SU-DHL-6 (cell line): Measurements from ENCODE around the gene DNAI2.

Experiments used
- H2AFZ ChIP-seq: fragments of 200-600 bp; sonication (generic); 2 replicates; pipeline ENCODE4 v1.6.1; 2014; ENCODE audit warnings: low read depth, mild to moderate bottlenecking, moderate library complexity, mixed read lengths, antibody characterized with exemption, low read length; ENCODE audit not compliant: severe bottlenecking
- H3F3A ChIP-seq: fragments of 200-600 bp; shearing (Covaris generic); 2 replicates; pipeline ENCODE4 v1.6.0; 2016; ENCODE audit warnings: antibody characterized with exemption, mild to moderate bottlenecking; ENCODE audit not compliant: insufficient read depth
- H3K27ac ChIP-seq: fragments of 200-600 bp; sonication (generic); 2 replicates; pipeline ENCODE4 v1.5.1; 2016; ENCODE audit warnings: low read depth, mild to moderate bottlenecking, low read length, moderate library complexity, mixed read lengths
- H3K27me3 ChIP-seq: fragments of 200-600 bp; sonication (generic), shearing (Covaris generic); 2 replicates; pipeline ENCODE4 v1.6.0; 2014; ENCODE audit warnings: mild to moderate bottlenecking, low read length
- H3K36me3 ChIP-seq: fragments of 200-600 bp; sonication (generic); 2 replicates; pipeline ENCODE4 v1.6.1; 2014; ENCODE audit warnings: mild to moderate bottlenecking, low read length, mixed read lengths
- H3K4me2 ChIP-seq: fragments of 300-600, 200-600 bp; shearing (Covaris generic), sonication (generic); 2 replicates; pipeline ENCODE4 v1.6.0; 2014; ENCODE audit warnings: low read length, low read depth, mild to moderate bottlenecking; ENCODE audit not compliant: poor library complexity, severe bottlenecking
- H3K4me3 ChIP-seq: fragments of 200-600 bp; sonication (generic); 2 replicates; pipeline ENCODE4 v1.5.1; 2014; ENCODE audit warnings: antibody characterized with exemption, low read length, mild to moderate bottlenecking, mixed read lengths; ENCODE audit not compliant: insufficient read depth, poor library complexity, severe bottlenecking
- H3K79me2 ChIP-seq: fragments of 200-600 bp; sonication (generic); 2 replicates; pipeline ENCODE4 v1.6.1; 2014; ENCODE audit warnings: mild to moderate bottlenecking, low read length, moderate library complexity; ENCODE audit not compliant: insufficient read depth
- H3K9ac ChIP-seq: fragments of 200-600 bp; sonication (generic); 2 replicates; pipeline ENCODE4 v1.7.0; 2014; ENCODE audit warnings: mild to moderate bottlenecking, low read length
- H3K9me2 ChIP-seq: fragments of 200-600 bp; sonication (generic); replicated peaks from 2 replicates; pipeline ENCODE4 v1.6.1; 2014; ENCODE audit warnings: low read length; ENCODE audit not compliant: insufficient read depth
- H3K9me3 ChIP-seq: fragments of 200-600 bp; sonication (generic); 2 replicates; pipeline ENCODE4 v1.6.1; 2014; ENCODE audit warnings: low read length, mixed read lengths; ENCODE audit not compliant: insufficient read depth
- H4K20me1 ChIP-seq: fragments of 200-600 bp; sonication (generic); 2 replicates; pipeline ENCODE4 v1.6.1; 2014; ENCODE audit warnings: low read depth, mild to moderate bottlenecking, antibody characterized with exemption, low read length, moderate library complexity, mixed read lengths
- CTCF ChIP-seq: fragments of 200-600 bp; sonication (generic); IDR thresholded peaks from one replicate; pipeline ENCODE4 v1.5.1; 2017; ENCODE audit warnings: antibody characterized with exemption, mild to moderate bottlenecking, low read length, moderate library complexity; ENCODE audit not compliant: insufficient read depth, poor library complexity, severe bottlenecking
- EZH2phosphoT487 ChIP-seq: fragments of 200-600 bp; sonication (generic), shearing (Covaris generic); conservative IDR thresholded peaks from 2 replicates; pipeline ENCODE4 v1.6.1; 2018; ENCODE audit warnings: mild to moderate bottlenecking, antibody characterized with exemption, low read length, moderate library complexity, mixed read lengths

The DNAI2 gene

GRCh38 chr17:74253036-74253435, 21.0 kb upstream of the DNAI2 start:
- Histone ChIP-seq H3K9me3 (no peaks in the 10 kb centered on the region), H4K20me1 (no peaks in the 10 kb centered on the region), H3K27me3 (no peaks in the 10 kb centered on the region), H3K79me2 (no peaks in the 10 kb centered on the region), H3K36me3 (no peaks in the 10 kb centered on the region), H3K9me2 (no peaks in the 10 kb centered on the region), H2AFZ (no peak overlapping the region), H3K9ac (no peak overlapping the region), H3K4me2 (no peak overlapping the region), H3K4me3 (no peak overlapping the region), H3F3A (no peaks in the 10 kb centered on the region), H3K27ac (no peak overlapping the region)
- no peak for TF ChIP-seq CTCF
- TF ChIP-seq EZH2phosphoT487: no peak

GRCh38 chr17:74257311-74257710, 16.7 kb upstream of the DNAI2 start:
- H3K4me2 ChIP-seq: no peak overlapping the region
- TF ChIP-seq EZH2phosphoT487 (no peak), CTCF (no peak)
- no peak overlapping the region for H3K4me3 ChIP-seq
- no peaks in the 10 kb centered on the region for H4K20me1 ChIP-seq
- no peaks in the 10 kb centered on the region for H3K27me3 ChIP-seq
- H3K9me2 ChIP-seq: no peaks in the 10 kb centered on the region
- no peak overlapping the region for H3K9ac ChIP-seq
- no peak overlapping the region for H2AFZ ChIP-seq
- H3K36me3 ChIP-seq: no peaks in the 10 kb centered on the region
- no peaks in the 10 kb centered on the region for H3K9me3 ChIP-seq
- no peak overlapping the region for H3K27ac ChIP-seq
- no peaks in the 10 kb centered on the region for H3K79me2 ChIP-seq
- H3F3A ChIP-seq: no peaks in the 10 kb centered on the region

- H3K79me2 ChIP-seq: no peaks in the 10 kb centered on the region
- H3K9me3 ChIP-seq: no peaks in the 10 kb centered on the region
- no peaks in the 10 kb centered on the region for H3K9me2 ChIP-seq
- TF ChIP-seq EZH2phosphoT487 (no peak), CTCF (no peak)
- no peak overlapping the region for H3K27ac ChIP-seq
- H2AFZ ChIP-seq: no peak overlapping the region
- no peaks in the 10 kb centered on the region for H3F3A ChIP-seq
- H3K9ac ChIP-seq: no peak overlapping the region
- H3K36me3 ChIP-seq: no peaks in the 10 kb centered on the region
- no peaks in the 10 kb centered on the region for H3K27me3 ChIP-seq
- no peak overlapping the region for H3K4me2 ChIP-seq
- H4K20me1 ChIP-seq: no peaks in the 10 kb centered on the region
- no peak overlapping the region for H3K4me3 ChIP-seq
Observed at GRCh38 chr17:74259667-74260524, 14.1 kb upstream of the DNAI2 start.
